Measurements from ENCODE around the gene LYST.
A peak's percentile ranks its signal among the peaks of the same experiment; 100 is the strongest.

LYST gene

GRCh38 chr1:235843461-235843961 lies 23.2 kb downstream of the LYST start:
- WGBS (ENCODE audit: extremely low coverage, insufficient coverage, insufficient read length): no CpG with 5 or more reads among the region's 2 CpGs
- H2BK5ac ChIP-seq (ENCODE audit: low read depth, low read length, poor library complexity): no peak overlapping the region
- no peak overlapping the region for H3K9ac ChIP-seq (ENCODE audit: low read length)
- no peaks in the 10 kb centered on the region for H3K9me3 ChIP-seq (ENCODE audit: insufficient read depth, low read depth, low read length)
- no peak overlapping the region for H3K23ac ChIP-seq (ENCODE audit: low read length)
- H2AK5ac ChIP-seq (ENCODE audit: low read length): no peak overlapping the region
- H3K14ac ChIP-seq (ENCODE audit: low read length): no peak overlapping the region
- DNase-seq: peak in 1 of 2 donors; percentile 52
- no peak overlapping the region for H3K27ac ChIP-seq (ENCODE audit: low read depth, low read length)
- no peaks in the 10 kb centered on the region for H3K27me3 ChIP-seq (ENCODE audit: insufficient read depth, low read length)
- no peaks in the 10 kb centered on the region for H3K36me3 ChIP-seq (ENCODE audit: control insufficient read depth in 1 of 2, insufficient read depth in 2 of 2, low read length in 2 of 2)
- no peak overlapping the region for H4K8ac ChIP-seq (ENCODE audit: low read depth, low read length)
- H3K79me1 ChIP-seq (ENCODE audit: low read length): no peaks in the 10 kb centered on the region
- no peak overlapping the region for H4K12ac ChIP-seq (ENCODE audit: low read depth, low read length)
- H3K4me1 ChIP-seq (ENCODE audit: control insufficient read depth in 1 of 2, insufficient read depth in 2 of 2, low read length in 2 of 2): no peaks in the 10 kb centered on the region
- H3K79me2 ChIP-seq (ENCODE audit: control insufficient read depth, insufficient read depth, low read length, poor library complexity): no peaks in the 10 kb centered on the region
- no peak overlapping the region for H4K91ac ChIP-seq (ENCODE audit: low read depth, low read length)
- no peak overlapping the region for H2BK120ac ChIP-seq (ENCODE audit: insufficient read depth, low read length, poor library complexity)
- no peak overlapping the region for H2AFZ ChIP-seq (ENCODE audit: insufficient read depth, low read length, poor library complexity)
- H2BK12ac ChIP-seq (ENCODE audit: low read length): no peak overlapping the region
- no peak overlapping the region for H3K4ac ChIP-seq (ENCODE audit: low read depth, low read length)
- H3K4me2 ChIP-seq (ENCODE audit: low read length): no peak overlapping the region
- no peak overlapping the region for H3K18ac ChIP-seq (ENCODE audit: low read length)
- H3K4me3 ChIP-seq (ENCODE audit: low read depth, low read length): no peak overlapping the region

- no peak overlapping the region for H3K9ac ChIP-seq (ENCODE audit: low read length)
- H4K12ac ChIP-seq (ENCODE audit: low read depth, low read length): no peak overlapping the region
- H2AFZ ChIP-seq (ENCODE audit: insufficient read depth, low read length, poor library complexity): no peak overlapping the region
- H3K27me3 ChIP-seq (ENCODE audit: insufficient read depth, low read length): no peaks in the 10 kb centered on the region
- H3K36me3 ChIP-seq (ENCODE audit: control insufficient read depth in 1 of 2, insufficient read depth in 2 of 2, low read length in 2 of 2): no peaks in the 10 kb centered on the region
- H3K27ac ChIP-seq (ENCODE audit: low read depth, low read length): no peak overlapping the region
- no peaks in the 10 kb centered on the region for H3K4me1 ChIP-seq (ENCODE audit: control insufficient read depth in 1 of 2, insufficient read depth in 2 of 2, low read length in 2 of 2)
- H3K18ac ChIP-seq (ENCODE audit: low read length): no peak overlapping the region
- H2BK120ac ChIP-seq (ENCODE audit: insufficient read depth, low read length, poor library complexity): no peak overlapping the region
- H3K79me2 ChIP-seq (ENCODE audit: control insufficient read depth, insufficient read depth, low read length, poor library complexity): no peaks in the 10 kb centered on the region
- H2AK5ac ChIP-seq (ENCODE audit: low read length): no peak overlapping the region
- H2BK12ac ChIP-seq (ENCODE audit: low read length): no peak overlapping the region
- no peak overlapping the region for H3K4me3 ChIP-seq (ENCODE audit: low read depth, low read length)
- no peak overlapping the region for H2BK5ac ChIP-seq (ENCODE audit: low read depth, low read length, poor library complexity)
- no peak overlapping the region for H4K8ac ChIP-seq (ENCODE audit: low read depth, low read length)
- no peaks in the 10 kb centered on the region for H3K9me3 ChIP-seq (ENCODE audit: insufficient read depth, low read depth, low read length)
- no CpG with 5 or more reads among the region's 1 CpG for WGBS (ENCODE audit: extremely low coverage, insufficient coverage, insufficient read length)
- H4K91ac ChIP-seq (ENCODE audit: low read depth, low read length): no peak overlapping the region
- no peak overlapping the region for H3K14ac ChIP-seq (ENCODE audit: low read length)
- H3K4me2 ChIP-seq (ENCODE audit: low read length): no peak overlapping the region
- no peak overlapping the region for H3K23ac ChIP-seq (ENCODE audit: low read length)
- no peak overlapping the region for H3K4ac ChIP-seq (ENCODE audit: low read depth, low read length)
- no peak for DNase-seq
- H3K79me1 ChIP-seq (ENCODE audit: low read length): no peaks in the 10 kb centered on the region
Observed at GRCh38 chr1:235841938-235842545, 24.7 kb downstream of the LYST start.

- Histone ChIP-seq H3K4me2 (ENCODE audit: low read length) (no peak overlapping the region), H2AFZ (ENCODE audit: insufficient read depth, low read length, poor library complexity) (no peak overlapping the region), H4K91ac (ENCODE audit: low read depth, low read length) (no peak overlapping the region), H4K12ac (ENCODE audit: low read depth, low read length) (no peak overlapping the region), H2BK120ac (ENCODE audit: insufficient read depth, low read length, poor library complexity) (no peak overlapping the region), H3K23ac (ENCODE audit: low read length) (no peak overlapping the region), H3K9ac (ENCODE audit: low read length) (no peak overlapping the region), H3K4me3 (ENCODE audit: low read depth, low read length) (no peak overlapping the region), H3K18ac (ENCODE audit: low read length) (no peak overlapping the region), H2BK5ac (ENCODE audit: low read depth, low read length, poor library complexity) (no peak overlapping the region), H3K79me1 (ENCODE audit: low read length) (no peaks in the 10 kb centered on the region), H3K9me3 (ENCODE audit: insufficient read depth, low read depth, low read length) (no peaks in the 10 kb centered on the region), H2AK5ac (ENCODE audit: low read length) (no peak overlapping the region), H3K4me1 (ENCODE audit: control insufficient read depth in 1 of 2, insufficient read depth in 2 of 2, low read length in 2 of 2) (no peaks in the 10 kb centered on the region), H2BK12ac (ENCODE audit: low read length) (no peak overlapping the region), H3K36me3 (ENCODE audit: control insufficient read depth in 1 of 2, insufficient read depth in 2 of 2, low read length in 2 of 2) (no peaks in the 10 kb centered on the region), H3K4ac (ENCODE audit: low read depth, low read length) (no peak overlapping the region), H3K14ac (ENCODE audit: low read length) (no peak overlapping the region), H4K8ac (ENCODE audit: low read depth, low read length) (no peak overlapping the region), H3K27ac (ENCODE audit: low read depth, low read length) (no peak overlapping the region), H3K79me2 (ENCODE audit: control insufficient read depth, insufficient read depth, low read length, poor library complexity) (no peaks in the 10 kb centered on the region), H3K27me3 (ENCODE audit: insufficient read depth, low read length) (no peaks in the 10 kb centered on the region)
- no peak for DNase-seq
- WGBS (ENCODE audit: extremely low coverage, insufficient coverage, insufficient read length): no CpG with 5 or more reads among the region's 1 CpG
Observed at GRCh38 chr1:235838021-235838420, 28.7 kb downstream of the LYST start.

GRCh38 chr1:235835226-235835625 lies 31.5 kb downstream of the LYST start:
- no peak overlapping the region for H3K14ac ChIP-seq (ENCODE audit: low read length)
- no peak overlapping the region for H3K4me2 ChIP-seq (ENCODE audit: low read length)
- no peak overlapping the region for H3K27ac ChIP-seq (ENCODE audit: low read depth, low read length)
- no peak overlapping the region for H4K91ac ChIP-seq (ENCODE audit: low read depth, low read length)
- DNase-seq: no peak
- no peak overlapping the region for H4K8ac ChIP-seq (ENCODE audit: low read depth, low read length)
- no peak overlapping the region for H3K9ac ChIP-seq (ENCODE audit: low read length)
- H3K18ac ChIP-seq (ENCODE audit: low read length): no peak overlapping the region
- no peak overlapping the region for H2BK5ac ChIP-seq (ENCODE audit: low read depth, low read length, poor library complexity)
- no peak overlapping the region for H2AK5ac ChIP-seq (ENCODE audit: low read length)
- no peaks in the 10 kb centered on the region for H3K79me1 ChIP-seq (ENCODE audit: low read length)
- no CpG with 5 or more reads among the region's 4 CpGs for WGBS (ENCODE audit: extremely low coverage, insufficient coverage, insufficient read length)
- no peak overlapping the region for H3K23ac ChIP-seq (ENCODE audit: low read length)
- H3K4me3 ChIP-seq (ENCODE audit: low read depth, low read length): no peak overlapping the region
- no peak overlapping the region for H3K4ac ChIP-seq (ENCODE audit: low read depth, low read length)
- H3K9me3 ChIP-seq (ENCODE audit: insufficient read depth, low read depth, low read length): no peaks in the 10 kb centered on the region
- no peaks in the 10 kb centered on the region for H3K79me2 ChIP-seq (ENCODE audit: control insufficient read depth, insufficient read depth, low read length, poor library complexity)
- no peaks in the 10 kb centered on the region for H3K36me3 ChIP-seq (ENCODE audit: control insufficient read depth in 1 of 2, insufficient read depth in 2 of 2, low read length in 2 of 2)
- no peaks in the 10 kb centered on the region for H3K4me1 ChIP-seq (ENCODE audit: control insufficient read depth in 1 of 2, insufficient read depth in 2 of 2, low read length in 2 of 2)
- no peak overlapping the region for H2BK120ac ChIP-seq (ENCODE audit: insufficient read depth, low read length, poor library complexity)
- no peak overlapping the region for H4K12ac ChIP-seq (ENCODE audit: low read depth, low read length)
- no peak overlapping the region for H2BK12ac ChIP-seq (ENCODE audit: low read length)
- H3K27me3 ChIP-seq (ENCODE audit: insufficient read depth, low read length): no peaks in the 10 kb centered on the region
- H2AFZ ChIP-seq (ENCODE audit: insufficient read depth, low read length, poor library complexity): no peak overlapping the region

Data from trophoblast cell (in vitro differentiated cells and primary cell).